ENCODE measurements around the gene MEIS1.

MEIS1 gene

DNA sequence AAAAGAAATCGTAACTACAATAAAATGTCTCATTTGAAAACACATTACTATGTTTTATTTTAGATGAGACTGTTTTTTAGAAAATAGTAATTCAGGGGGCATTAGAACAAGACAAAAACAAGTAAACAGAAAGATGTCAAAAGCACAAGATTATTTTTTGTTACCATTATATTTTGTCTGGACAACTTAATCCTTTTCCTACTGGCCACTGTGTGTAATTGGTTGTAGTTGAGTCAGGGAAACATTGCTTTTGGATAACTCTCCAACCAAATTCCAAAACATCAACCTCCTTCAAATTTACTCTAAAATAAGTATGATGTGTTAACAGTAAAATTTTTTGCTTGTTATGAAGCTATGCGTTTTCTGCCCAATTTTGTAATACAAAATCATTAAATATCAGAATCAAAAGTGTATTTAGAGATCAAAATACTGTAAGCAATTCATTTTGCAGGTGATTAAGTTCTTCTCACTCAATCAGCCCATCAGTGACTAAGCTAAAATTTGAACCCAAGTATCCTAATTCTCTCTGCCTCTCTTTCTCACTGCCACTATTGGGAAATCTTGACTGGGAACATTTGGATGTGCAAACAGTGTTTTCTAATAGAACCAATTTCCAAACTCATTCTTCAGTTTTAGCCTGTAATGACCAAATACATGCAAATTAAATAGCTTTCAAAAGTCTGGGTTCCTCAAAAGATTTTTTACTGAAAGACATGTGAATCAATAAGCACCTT lies 11.4 kb upstream of the MEIS1 start:
- H3K4me1 ChIP-seq (ENCODE audit: control insufficient read depth in 1 of 2, insufficient read depth in 2 of 2, low read length in 2 of 2), result peaks cover 12% of the 10 kb centered on the region in 2 experiments
- H2AK5ac ChIP-seq (ENCODE audit: low read length), result no peak overlapping the region
- no peak overlapping the region for H2BK12ac ChIP-seq (ENCODE audit: low read length)
- H3K23ac ChIP-seq (ENCODE audit: low read length), result no peak overlapping the region
- peaks cover 2% of the 10 kb centered on the region for H3K9me3 ChIP-seq (ENCODE audit: insufficient read depth, low read depth, low read length)
- DNase-seq, result no peak
- H4K91ac ChIP-seq (ENCODE audit: low read depth, low read length), result no peak overlapping the region
- no peak overlapping the region for H3K4me3 ChIP-seq (ENCODE audit: low read depth, low read length)
- H3K27ac ChIP-seq (ENCODE audit: low read depth, low read length), result no peak overlapping the region
- H3K18ac ChIP-seq (ENCODE audit: low read length), result no peak overlapping the region
- no peak overlapping the region for H2BK5ac ChIP-seq (ENCODE audit: low read depth, low read length, poor library complexity)
- no peak overlapping the region for H2BK120ac ChIP-seq (ENCODE audit: insufficient read depth, low read length, poor library complexity)
- no CpG with 5 or more reads among the region's 2 CpGs for WGBS (ENCODE audit: extremely low coverage, insufficient coverage, insufficient read length)
- H3K27me3 ChIP-seq (ENCODE audit: insufficient read depth, low read length), result peaks cover 2% of the 10 kb centered on the region
- no peak overlapping the region for H4K8ac ChIP-seq (ENCODE audit: low read depth, low read length)
- H3K14ac ChIP-seq (ENCODE audit: low read length), result no peak overlapping the region
- H3K4ac ChIP-seq (ENCODE audit: low read depth, low read length), result no peak overlapping the region
- H3K4me2 ChIP-seq (ENCODE audit: low read length), result no peak overlapping the region
- no peak overlapping the region for H2AFZ ChIP-seq (ENCODE audit: insufficient read depth, low read length, poor library complexity)
- peaks cover 9% of the 10 kb centered on the region for H3K79me2 ChIP-seq (ENCODE audit: control insufficient read depth, insufficient read depth, low read length, poor library complexity)
- H3K79me1 ChIP-seq (ENCODE audit: low read length), result peaks cover 16% of the 10 kb centered on the region
- H3K9ac ChIP-seq (ENCODE audit: low read length), result no peak overlapping the region
- no peak overlapping the region for H4K12ac ChIP-seq (ENCODE audit: low read depth, low read length)
- no peaks in the 10 kb centered on the region for H3K36me3 ChIP-seq (ENCODE audit: control insufficient read depth in 1 of 2, insufficient read depth in 2 of 2, low read length in 2 of 2)

DNA sequence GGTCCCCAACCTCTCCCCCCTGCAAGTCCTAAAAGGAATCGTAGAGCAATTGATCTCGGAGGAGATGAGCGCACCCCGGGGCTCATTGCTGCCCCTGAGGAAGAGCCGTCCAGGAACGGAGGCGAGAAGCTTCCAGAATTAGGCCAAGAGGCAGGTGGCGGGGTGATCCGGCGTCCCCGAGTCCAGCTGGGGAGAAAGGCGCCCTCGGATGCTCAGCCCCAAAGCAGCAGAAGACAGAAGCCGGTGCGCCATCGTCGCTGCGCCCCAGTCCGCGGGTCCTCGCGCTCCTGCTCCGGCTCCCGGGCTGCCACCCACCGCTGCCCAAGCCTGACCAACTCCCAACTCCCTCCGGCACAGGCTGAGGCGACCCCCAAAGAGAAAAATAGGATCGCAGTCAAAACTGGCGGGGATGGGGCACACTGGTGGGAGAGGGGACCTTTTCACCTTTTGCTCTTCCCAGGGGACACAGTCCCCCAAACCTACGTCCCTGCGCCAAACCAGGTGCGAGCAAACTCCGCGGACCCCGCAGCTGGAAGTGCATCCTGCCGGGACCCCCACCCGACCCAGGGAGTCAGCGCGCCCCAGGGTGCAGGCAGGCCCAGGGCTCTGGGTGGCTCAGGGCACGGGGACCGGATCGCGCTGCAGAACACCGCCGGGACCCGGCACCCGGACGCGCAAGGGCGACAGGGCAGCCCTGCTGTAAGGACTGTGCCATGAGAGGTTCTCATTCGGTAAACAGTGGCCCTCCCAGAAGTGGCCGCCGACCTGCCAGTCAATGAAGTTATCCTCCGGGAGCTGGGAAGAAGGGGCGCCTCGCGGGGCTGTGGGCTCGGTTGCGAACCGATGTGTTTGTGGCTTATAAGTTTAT lies 8.4 kb upstream of the MEIS1 start:
- peak overlapping the region; percentile 33 for H2AK5ac ChIP-seq (ENCODE audit: low read length)
- no CpG with 5 or more reads among the region's 60 CpGs for WGBS (ENCODE audit: extremely low coverage, insufficient coverage, insufficient read length)

GRCh38 chr2:66427300-66427699 lies 7.6 kb upstream of the MEIS1 start:
- Histone ChIP-seq H3K4me2 (ENCODE audit: low read length) (peak overlapping the region; percentile 43), H4K91ac (ENCODE audit: low read depth, low read length) (no peak overlapping the region), H3K4ac (ENCODE audit: low read depth, low read length) (no peak overlapping the region), H2AK5ac (ENCODE audit: low read length) (no peak overlapping the region), H3K9me3 (ENCODE audit: insufficient read depth, low read depth, low read length) (peaks cover 2% of the 10 kb centered on the region), H3K27ac (ENCODE audit: low read depth, low read length) (no peak overlapping the region), H3K27me3 (ENCODE audit: insufficient read depth, low read length) (peaks cover 2% of the 10 kb centered on the region), H3K14ac (ENCODE audit: low read length) (no peak overlapping the region), H3K23ac (ENCODE audit: low read length) (no peak overlapping the region), H3K4me3 (ENCODE audit: low read depth, low read length) (no peak overlapping the region), H3K79me1 (ENCODE audit: low read length) (peaks cover 19% of the 10 kb centered on the region), H3K9ac (ENCODE audit: low read length) (no peak overlapping the region), H2BK12ac (ENCODE audit: low read length) (no peak overlapping the region), H4K8ac (ENCODE audit: low read depth, low read length) (no peak overlapping the region), H3K79me2 (ENCODE audit: control insufficient read depth, insufficient read depth, low read length, poor library complexity) (peaks cover 9% of the 10 kb centered on the region), H3K18ac (ENCODE audit: low read length) (no peak overlapping the region), H3K4me1 (ENCODE audit: control insufficient read depth in 1 of 2, insufficient read depth in 2 of 2, low read length in 2 of 2) (peaks cover 15 to 17% of the 10 kb centered on the region in 2 experiments), H3K36me3 (ENCODE audit: control insufficient read depth in 1 of 2, insufficient read depth in 2 of 2, low read length in 2 of 2) (no peaks in the 10 kb centered on the region), H2AFZ (ENCODE audit: insufficient read depth, low read length, poor library complexity) (no peak overlapping the region), H2BK120ac (ENCODE audit: insufficient read depth, low read length, poor library complexity) (no peak overlapping the region), H4K12ac (ENCODE audit: low read depth, low read length) (no peak overlapping the region), H2BK5ac (ENCODE audit: low read depth, low read length, poor library complexity) (no peak overlapping the region)
- WGBS (ENCODE audit: extremely low coverage, insufficient coverage, insufficient read length), result no CpG with 5 or more reads among the region's 9 CpGs
- peak in 1 of 2 donors; percentile 21 for DNase-seq

More for the DNA sequence above, 8.4 kb upstream of the MEIS1 start:
- H3K9ac ChIP-seq (ENCODE audit: low read length), result peak overlapping the region; percentile 84
- DNase-seq, result no peak
- no peaks in the 10 kb centered on the region for H3K36me3 ChIP-seq (ENCODE audit: control insufficient read depth in 1 of 2, insufficient read depth in 2 of 2, low read length in 2 of 2)
- peaks cover 9% of the 10 kb centered on the region for H3K79me2 ChIP-seq (ENCODE audit: control insufficient read depth, insufficient read depth, low read length, poor library complexity)
- peaks cover 2% of the 10 kb centered on the region for H3K9me3 ChIP-seq (ENCODE audit: insufficient read depth, low read depth, low read length)
- H3K4me2 ChIP-seq (ENCODE audit: low read length), result peak overlapping the region; percentile 93
- peak overlapping the region; percentile 60 for H2BK5ac ChIP-seq (ENCODE audit: low read depth, low read length, poor library complexity)
- H4K91ac ChIP-seq (ENCODE audit: low read depth, low read length), result peak overlapping the region; percentile 84
- H2BK120ac ChIP-seq (ENCODE audit: insufficient read depth, low read length, poor library complexity), result peak overlapping the region; percentile 93
- peak overlapping the region; percentile 73 for H3K4me3 ChIP-seq (ENCODE audit: low read depth, low read length)
- peak overlapping the region; percentile 35 for H3K14ac ChIP-seq (ENCODE audit: low read length)
- H4K12ac ChIP-seq (ENCODE audit: low read depth, low read length), result peak overlapping the region; percentile 49
- no peak overlapping the region for H3K27ac ChIP-seq (ENCODE audit: low read depth, low read length)
- peaks cover 2% of the 10 kb centered on the region for H3K27me3 ChIP-seq (ENCODE audit: insufficient read depth, low read length)
- H3K79me1 ChIP-seq (ENCODE audit: low read length), result peaks cover 16% of the 10 kb centered on the region
- H3K4me1 ChIP-seq (ENCODE audit: control insufficient read depth in 1 of 2, insufficient read depth in 2 of 2, low read length in 2 of 2), result peaks cover 12 to 13% of the 10 kb centered on the region in 2 experiments
- no peak overlapping the region for H3K4ac ChIP-seq (ENCODE audit: low read depth, low read length)
- H3K18ac ChIP-seq (ENCODE audit: low read length), result peak overlapping the region; percentile 57
- peak overlapping the region; percentile 66 for H2AFZ ChIP-seq (ENCODE audit: insufficient read depth, low read length, poor library complexity)
- H4K8ac ChIP-seq (ENCODE audit: low read depth, low read length), result peak overlapping the region; percentile 85
- peak overlapping the region; percentile 55 for H2BK12ac ChIP-seq (ENCODE audit: low read length)
- no peak overlapping the region for H3K23ac ChIP-seq (ENCODE audit: low read length)

GRCh38 chr2:66428986-66429612 lies 5.8 kb upstream of the MEIS1 start:
- Histone ChIP-seq H3K18ac (ENCODE audit: low read length) (no peak overlapping the region), H3K9ac (ENCODE audit: low read length) (no peak overlapping the region), H4K12ac (ENCODE audit: low read depth, low read length) (no peak overlapping the region), H4K91ac (ENCODE audit: low read depth, low read length) (no peak overlapping the region), H3K79me1 (ENCODE audit: low read length) (peaks cover 33% of the 10 kb centered on the region), H3K27ac (ENCODE audit: low read depth, low read length) (no peak overlapping the region), H3K4me1 (ENCODE audit: control insufficient read depth in 1 of 2, insufficient read depth in 2 of 2, low read length in 2 of 2) (peaks cover 15 to 17% of the 10 kb centered on the region in 2 experiments), H4K8ac (ENCODE audit: low read depth, low read length) (no peak overlapping the region), H3K79me2 (ENCODE audit: control insufficient read depth, insufficient read depth, low read length, poor library complexity) (peaks cover 13% of the 10 kb centered on the region), H3K4me2 (ENCODE audit: low read length) (no peak overlapping the region), H2BK5ac (ENCODE audit: low read depth, low read length, poor library complexity) (no peak overlapping the region), H3K14ac (ENCODE audit: low read length) (no peak overlapping the region), H2AK5ac (ENCODE audit: low read length) (no peak overlapping the region), H3K4ac (ENCODE audit: low read depth, low read length) (no peak overlapping the region), H2BK120ac (ENCODE audit: insufficient read depth, low read length, poor library complexity) (no peak overlapping the region), H3K4me3 (ENCODE audit: low read depth, low read length) (no peak overlapping the region), H2BK12ac (ENCODE audit: low read length) (no peak overlapping the region), H2AFZ (ENCODE audit: insufficient read depth, low read length, poor library complexity) (no peak overlapping the region), H3K27me3 (ENCODE audit: insufficient read depth, low read length) (peaks cover 2% of the 10 kb centered on the region), H3K23ac (ENCODE audit: low read length) (no peak overlapping the region), H3K9me3 (ENCODE audit: insufficient read depth, low read depth, low read length) (peaks cover 2% of the 10 kb centered on the region), H3K36me3 (ENCODE audit: control insufficient read depth in 1 of 2, insufficient read depth in 2 of 2, low read length in 2 of 2) (no peaks in the 10 kb centered on the region)
- peak; percentile 35 to 78 for DNase-seq
- no CpG with 5 or more reads among the region's 5 CpGs for WGBS (ENCODE audit: extremely low coverage, insufficient coverage, insufficient read length)
